SK-N-SH (cell line): ENCODE results near the gene MTFMT. TPM values are rescaled to one million over a fixed set of nuclear protein-coding genes. Genes with fewer than 3 reads are reported as not detected.

ENCODE experiments used
- CTCF ChIA-PET: fragments of 300-600, 350-600 bp; formaldehyde crosslinking; extraction: SDS; loops from one replicate; lab custom pipeline; 2021; lab: Yijun Ruan, JAX
- POLR2A ChIA-PET: fragments of 350-600 bp; sonication (Branson Sonifier 250); formaldehyde crosslinking; extraction: SDS; loops from one replicate; lab custom pipeline; 2020; ENCODE audit warnings: antibody characterized with exemption, inconsistent platforms; lab: Yijun Ruan, JAX
- DNase-seq: peaks from one replicate; pipeline ENCODE4 v3.0.0; 2012
- H2AFZ ChIP-seq: fragments of 200-600 bp; sonication (generic); 2 replicates; pipeline ENCODE4 v1.8.1; 2016; ENCODE audit warnings: antibody characterized with exemption, mild to moderate bottlenecking, low read depth
- H3F3A ChIP-seq: fragments of 200-600 bp; sonication (generic); replicated peaks from 2 replicates; pipeline ENCODE3; 2016; ENCODE audit warnings: antibody characterized with exemption, mild to moderate bottlenecking; ENCODE audit not compliant: insufficient read depth
- H3K27ac ChIP-seq, 2 experiments: fragments of 200-500 bp in 1 of 2; fragments of 200-600 bp in 1 of 2; sonication (Bioruptor generic) in 1 of 2; sonication (generic), shearing (Covaris generic) in 1 of 2; 2 replicates each; pipeline versions ENCODE4 v1.5.1 to v1.6.1; 2014 to 2016; ENCODE audit warnings: low read depth in 2 of 2, inconsistent platforms in 1 of 2, low read length in 1 of 2, mild to moderate bottlenecking in 1 of 2, mixed read lengths in 1 of 2
- H3K27me3 ChIP-seq: fragments of 200-600 bp; sonication (generic), shearing (Covaris generic); 2 replicates; pipeline ENCODE4 v1.6.1; 2016; ENCODE audit warnings: mixed run types; ENCODE audit not compliant: insufficient read depth
- H3K36me3 ChIP-seq, 2 experiments: fragments of 200-500 bp in 1 of 2; fragments of 200-600 bp in 1 of 2; sonication (Bioruptor generic) in 1 of 2; sonication (generic) in 1 of 2; replicated peaks in 1 of 2; 2 replicates each; pipeline versions ENCODE3 to v1.5.1; 2014 to 2016; ENCODE audit warnings: low read length in 1 of 2, mild to moderate bottlenecking in 1 of 2; ENCODE audit not compliant: insufficient read depth in 2 of 2, control insufficient read depth in 1 of 2
- H3K4me1 ChIP-seq, 2 experiments: fragments of 200-500 bp in 1 of 2; fragments of 200-600 bp in 1 of 2; sonication (Bioruptor generic) in 1 of 2; sonication (generic), shearing (Covaris generic) in 1 of 2; 2 replicates each; pipeline versions ENCODE4 v1.5.1 to v1.6.1; 2014 to 2016; ENCODE audit warnings: low read depth in 1 of 2, low read length in 1 of 2, mixed run types in 1 of 2; ENCODE audit not compliant: insufficient read depth in 2 of 2, control insufficient read depth in 1 of 2
- H3K4me2 ChIP-seq: fragments of 200-600 bp; sonication (generic), shearing (Covaris generic); 2 replicates; pipeline ENCODE4 v1.6.1; 2017; ENCODE audit warnings: mixed run types
- H3K4me3 ChIP-seq, 2 experiments: fragments of 200-500 bp in 1 of 2; fragments of 200-600 bp in 1 of 2; sonication (Bioruptor generic) in 1 of 2; sonication (generic), shearing (Covaris generic) in 1 of 2; 2 replicates each; pipeline versions ENCODE4 v1.5.1 to v1.8.1; 2014 to 2016; ENCODE audit warnings: low read depth in 2 of 2, inconsistent platforms in 1 of 2, low read length in 1 of 2, mild to moderate bottlenecking in 1 of 2, mixed read lengths in 1 of 2, moderate library complexity in 1 of 2
- H3K79me2 ChIP-seq: fragments of 200-600 bp; sonication (generic); 2 replicates; pipeline ENCODE4 v1.8.1; 2017; ENCODE audit warnings: mild to moderate bottlenecking; ENCODE audit not compliant: insufficient read depth
- H3K9ac ChIP-seq: fragments of 200-600 bp; sonication (generic); 2 replicates; pipeline ENCODE4 v1.6.1; 2017; ENCODE audit warnings: mixed run types
- H3K9me2 ChIP-seq: fragments of 200-600 bp; sonication (generic); 2 replicates; pipeline ENCODE4 v1.6.1; 2017; ENCODE audit warnings: mixed run types
- H3K9me3 ChIP-seq: fragments of 200-600 bp; sonication (generic); 2 replicates; pipeline ENCODE4 v1.6.1; 2017; ENCODE audit warnings: mixed run types, mild to moderate bottlenecking, moderate library complexity
- H4K20me1 ChIP-seq: fragments of 200-600 bp; sonication (generic); 2 replicates; pipeline ENCODE4 v1.6.1; 2017; ENCODE audit warnings: mild to moderate bottlenecking, mixed run types; ENCODE audit not compliant: insufficient read depth
- CHD2 ChIP-seq: fragments of 150-350 bp; IDR thresholded peaks from 2 replicates; pipeline ENCODE4 v1.6.1; 2018; ENCODE audit warnings: low read length; ENCODE audit not compliant: partially characterized antibody
- EZH2phosphoT487 ChIP-seq: fragments of 200-600 bp; sonication (generic); IDR thresholded peaks from 2 replicates; pipeline ENCODE4 v1.6.1; 2017; ENCODE audit warnings: low read depth, mixed run types, mild to moderate bottlenecking, antibody characterized with exemption, moderate library complexity, borderline replicate concordance
- FOSL2 ChIP-seq: IDR thresholded peaks from 2 replicates; pipeline ENCODE4 v1.4.0; 2012; ENCODE audit warnings: low read depth, mild to moderate bottlenecking, moderate library complexity, borderline replicate concordance
- GATA2 ChIP-seq: sonication (generic); formaldehyde crosslinking; IDR thresholded peaks from 2 replicates; pipeline ENCODE4 v1.5.0; 2020; ENCODE audit warnings: mild to moderate bottlenecking, missing genetic modification reagents
- MEF2A ChIP-seq: IDR thresholded peaks from 2 replicates; pipeline ENCODE4 v1.4.0; 2012; ENCODE audit warnings: low read depth, borderline replicate concordance
- MXI1 ChIP-seq: IDR thresholded peaks from 2 replicates; pipeline ENCODE4 v1.6.1; 2012; ENCODE audit warnings: mild to moderate bottlenecking, low read depth, low read length, improper control_type of control experiment
- NFIC ChIP-seq: IDR thresholded peaks from 2 replicates; pipeline ENCODE4 v1.4.0; 2012; ENCODE audit warnings: borderline replicate concordance
- NRF1 ChIP-seq: IDR thresholded peaks from 2 replicates; pipeline ENCODE4 v1.6.1; 2012; ENCODE audit warnings: low read depth, mild to moderate bottlenecking, low read length
- PBX3 ChIP-seq: IDR thresholded peaks from 2 replicates; pipeline ENCODE4; 2012
- RCOR1 ChIP-seq: fragments of 150-350 bp; IDR thresholded peaks from 2 replicates; pipeline ENCODE4 v1.6.1; 2017; ENCODE audit warnings: antibody characterized with exemption, low read length
- REST ChIP-seq: IDR thresholded peaks from 2 replicates; pipeline ENCODE4 v1.6.1; 2012; ENCODE audit warnings: mild to moderate bottlenecking, low read depth, low read length, moderate library complexity
- SIN3A ChIP-seq: IDR thresholded peaks from 2 replicates; pipeline ENCODE4 v1.6.1; 2012; ENCODE audit warnings: low read depth, mild to moderate bottlenecking, low read length, moderate library complexity, borderline replicate concordance
- SMC3 ChIP-seq: IDR thresholded peaks from 2 replicates; pipeline ENCODE4 v1.6.1; 2012; ENCODE audit warnings: low read depth, low read length, improper control_type of control experiment
- TAF1 ChIP-seq: IDR thresholded peaks from 2 replicates; pipeline ENCODE4 v1.6.1; 2012; ENCODE audit warnings: low read depth, mild to moderate bottlenecking, low read length, moderate library complexity, borderline replicate concordance
- TCF12 ChIP-seq: IDR thresholded peaks from 2 replicates; pipeline ENCODE4 v1.4.0; 2012
- TEAD4 ChIP-seq: IDR thresholded peaks from 2 replicates; pipeline ENCODE4 v1.4.0; 2012; ENCODE audit warnings: mild to moderate bottlenecking, borderline replicate concordance; ENCODE audit not compliant: insufficient read depth
- USF1 ChIP-seq: IDR thresholded peaks from 2 replicates; pipeline ENCODE4 v1.4.0; 2012; ENCODE audit warnings: low read depth, borderline replicate concordance
- WGBS: methylation state at CpG from one replicate; pipeline ENCODE4 v1.1.6; 2017; ENCODE audit warnings: low lambda C conversion rate; 5-methylcytosine and 5-hydroxymethylcytosine counted together
- polyA plus RNA-seq, 3 experiments: library from polyadenylated mRNA; depleted of rRNA; stranded (reverse); fragments of >200 nt; gene quantifications; 2 replicates each; pipeline ENCODE4 v1.2.3, GENCODE V29; 2012

The MTFMT gene
- polyA plus RNA-seq, 1 of the 3 experiments (the other 2 are of a cell fraction): 12.1 TPM

- Histone ChIP-seq H4K20me1 (no peaks in the 10 kb centered on the region), H3K9me2 (no peaks in the 10 kb centered on the region), H3K9ac (no peak overlapping the region), H3K36me3 (no peaks in the 10 kb centered on the region), H3K27ac (no peak overlapping the region), H3F3A (peaks cover 4% of the 10 kb centered on the region), H3K4me2 (no peak overlapping the region), H3K4me3 (no peak overlapping the region; a peak in 1 of 4 replicates), H3K27me3 (peaks cover 9% of the 10 kb centered on the region; the same call in 1 of the 2 replicates), H2AFZ (no peak overlapping the region), H3K79me2 (no peaks in the 10 kb centered on the region), H3K4me1 (peaks cover 0 to 12% of the 10 kb centered on the region in 2 experiments; a peak in 1 of 4 replicates), H3K9me3 (no peaks in the 10 kb centered on the region)
- POLR2A ChIA-PET: no interaction called here
- CTCF ChIA-PET: interaction anchor here (1.1 to 9.5 kb wide), 6 partner anchors 12 to 49 kb away, joined by 3 to 88 read pairs (median 4); no protein-coding TSS in a partner anchor
- no peak for DNase-seq
- WGBS: 55% methylated on average over 8 of the region's 8 CpGs
- TF ChIP-seq MXI1: no peak
- TF ChIP-seq SMC3: no peak
- TF ChIP-seq TEAD4: no peak
- no peak for TF ChIP-seq NFIC
- TF ChIP-seq TCF12: no peak
- no peak for TF ChIP-seq SIN3A
- no peak for TF ChIP-seq GATA2
- no peak for TF ChIP-seq CHD2
- no peak for TF ChIP-seq REST
- TF ChIP-seq TAF1: no peak
- TF ChIP-seq USF1: no peak
- no peak for TF ChIP-seq PBX3
- no peak for TF ChIP-seq NRF1
- TF ChIP-seq MEF2A: no peak
- no peak for TF ChIP-seq RCOR1
- no peak for TF ChIP-seq FOSL2
- no peak for TF ChIP-seq EZH2phosphoT487
Observed at GRCh38 chr15:65067317-65067644, 37.8 kb upstream of the MTFMT start.
